ENCODE data around the gene SLC25A10.

DNA sequence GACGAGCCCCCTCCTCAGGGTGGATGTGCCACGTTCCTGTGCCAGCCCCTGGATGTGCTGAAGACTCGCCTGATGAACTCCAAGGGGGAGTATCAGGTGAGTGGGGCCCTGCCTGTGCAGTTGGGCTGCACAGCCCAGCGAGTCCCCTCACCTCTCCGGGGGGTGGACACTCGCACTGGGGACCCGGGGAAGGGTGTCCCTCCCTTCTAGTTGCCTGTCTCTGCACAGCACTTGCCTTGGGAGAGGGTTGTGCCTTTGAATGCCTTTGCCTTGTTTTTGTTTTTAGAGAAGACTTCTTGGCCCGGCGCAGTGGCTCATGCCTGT lies 5.6 kb downstream of the SLC25A10 start:
- TF ChIP-seq, protein P1, sequence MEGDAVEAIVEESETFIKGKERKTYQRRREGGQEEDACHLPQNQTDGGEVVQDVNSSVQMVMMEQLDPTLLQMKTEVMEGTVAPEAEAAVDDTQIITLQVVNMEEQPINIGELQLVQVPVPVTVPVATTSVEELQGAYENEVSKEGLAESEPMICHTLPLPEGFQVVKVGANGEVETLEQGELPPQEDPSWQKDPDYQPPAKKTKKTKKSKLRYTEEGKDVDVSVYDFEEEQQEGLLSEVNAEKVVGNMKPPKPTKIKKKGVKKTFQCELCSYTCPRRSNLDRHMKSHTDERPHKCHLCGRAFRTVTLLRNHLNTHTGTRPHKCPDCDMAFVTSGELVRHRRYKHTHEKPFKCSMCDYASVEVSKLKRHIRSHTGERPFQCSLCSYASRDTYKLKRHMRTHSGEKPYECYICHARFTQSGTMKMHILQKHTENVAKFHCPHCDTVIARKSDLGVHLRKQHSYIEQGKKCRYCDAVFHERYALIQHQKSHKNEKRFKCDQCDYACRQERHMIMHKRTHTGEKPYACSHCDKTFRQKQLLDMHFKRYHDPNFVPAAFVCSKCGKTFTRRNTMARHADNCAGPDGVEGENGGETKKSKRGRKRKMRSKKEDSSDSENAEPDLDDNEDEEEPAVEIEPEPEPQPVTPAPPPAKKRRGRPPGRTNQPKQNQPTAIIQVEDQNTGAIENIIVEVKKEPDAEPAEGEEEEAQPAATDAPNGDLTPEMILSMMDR (IDR thresholded peaks at IDR 0.05), result no peak
- no peak for TF ChIP-seq POLR2A (IDR thresholded peaks at IDR 0.05)
